CD4-positive, alpha-beta T cell treated with Interleukin-21 for 1 hour (primary cell): ENCODE data around the gene CCNY.

Experiments
- DNase-seq: peaks from one replicate; pipeline ENCODE4 v3.0.0-alpha.2; 2020

CCNY gene

DNA sequence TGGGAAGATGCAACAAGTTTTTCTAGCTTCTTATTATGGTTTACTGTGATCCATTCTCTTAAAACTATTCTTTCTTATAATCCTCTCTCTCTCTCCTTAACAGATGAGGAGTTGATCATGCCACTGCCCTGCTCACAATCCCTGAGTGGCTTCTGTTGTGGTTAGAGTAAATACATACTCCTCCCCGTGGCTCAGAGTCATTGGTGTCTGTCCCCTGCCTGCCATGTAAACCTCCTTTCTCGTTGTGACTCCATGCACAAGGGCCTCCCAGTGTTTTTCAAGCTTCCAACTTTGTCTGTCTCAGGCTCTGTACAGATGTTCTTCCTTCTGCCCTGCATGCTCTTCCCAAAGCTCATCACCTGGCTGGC is 20.4 kb downstream of the CCNY start:
- DNase-seq, result no peak

DNA sequence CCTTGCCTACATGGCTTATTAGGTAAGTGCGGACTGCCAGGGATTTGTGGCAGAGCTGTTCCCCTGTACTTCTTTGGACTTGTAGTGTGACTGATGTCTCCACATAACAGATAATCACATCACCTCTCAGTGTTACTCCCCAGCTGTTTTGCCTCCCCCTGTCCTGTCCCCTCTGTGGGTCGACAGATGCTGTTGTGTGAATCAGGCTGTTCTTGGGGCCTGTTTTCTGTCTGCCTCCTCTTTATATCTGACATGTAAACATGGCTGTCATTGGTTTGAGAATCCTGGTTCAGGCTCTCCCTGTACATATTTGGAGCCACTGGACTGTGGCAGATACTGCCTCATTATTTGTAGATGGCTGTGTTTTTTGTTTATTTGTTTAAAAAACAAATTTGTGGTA is 22.7 kb downstream of the CCNY start:
- no peak for DNase-seq

DNA sequence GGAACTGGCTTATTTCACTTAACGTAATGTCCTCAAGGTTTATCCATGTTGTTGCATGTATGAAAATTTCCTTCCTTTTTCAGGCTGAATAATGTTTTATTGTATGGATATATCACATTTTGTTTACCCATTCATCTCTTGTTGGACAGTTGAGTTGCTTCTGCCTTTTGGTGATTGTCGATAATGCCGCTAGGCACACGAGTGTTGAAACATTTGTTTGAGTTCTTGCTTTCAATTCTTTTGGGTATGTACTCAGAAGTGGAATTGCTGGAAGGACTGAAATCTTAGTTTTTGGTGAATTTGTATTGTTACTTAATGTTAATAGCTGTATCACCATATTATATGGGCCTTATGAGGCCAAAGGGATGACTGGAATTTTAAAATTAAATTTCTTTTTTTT is 23.6 kb downstream of the CCNY start:
- no peak for DNase-seq

DNA sequence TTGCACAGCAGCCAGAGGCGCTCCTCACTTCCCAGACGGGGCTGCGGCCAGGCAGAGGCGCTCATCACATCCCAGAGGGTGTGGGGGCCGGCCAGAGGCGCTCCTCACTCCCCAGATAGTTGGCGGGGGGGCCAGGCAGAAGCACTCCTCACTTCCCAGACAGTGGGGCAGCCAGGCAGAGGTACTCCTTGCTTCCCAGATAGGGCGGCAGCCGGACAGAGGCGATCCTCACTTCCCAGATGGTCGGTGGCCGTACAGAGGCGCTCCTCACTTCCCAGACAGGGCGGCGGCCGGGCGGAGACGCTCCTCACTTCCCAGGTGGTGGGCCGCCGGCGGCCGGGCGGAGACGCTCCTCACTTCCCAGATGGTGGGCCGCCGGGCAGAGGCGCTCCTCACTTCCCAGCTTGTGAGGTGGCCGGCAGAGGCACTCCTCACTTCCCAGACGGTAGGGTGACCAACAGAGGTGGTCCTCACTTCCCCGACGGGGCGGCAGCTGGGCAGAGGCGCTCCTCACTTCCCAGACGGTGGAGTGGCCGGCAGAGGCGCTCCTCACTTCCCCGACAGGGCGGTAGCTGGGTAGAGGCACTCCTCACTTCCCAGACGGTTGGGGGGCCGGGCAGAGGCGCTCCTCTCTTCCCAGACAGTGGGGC is 26.5 kb downstream of the CCNY start:
- no peak for DNase-seq

DNA sequence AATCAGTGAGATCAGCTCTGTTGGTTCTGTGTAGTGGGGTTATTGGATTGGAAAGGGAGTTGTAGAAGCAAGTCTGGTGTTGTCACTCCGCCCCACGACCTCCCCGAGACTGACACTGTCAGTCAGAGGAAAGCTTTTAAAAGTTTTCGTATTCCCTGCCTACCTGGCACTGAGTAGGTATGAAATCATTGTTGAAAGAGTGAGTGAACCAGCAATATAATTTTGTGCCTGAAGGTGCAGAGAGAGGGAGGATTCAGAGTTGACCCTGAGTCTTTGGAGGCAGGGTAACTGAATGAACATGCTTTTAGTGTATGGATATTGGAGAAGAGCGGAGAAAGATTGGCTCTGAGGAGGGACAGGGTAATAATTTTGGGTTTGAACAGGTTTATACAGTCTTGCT is 27.3 kb downstream of the CCNY start:
- DNase-seq, result no peak

DNA sequence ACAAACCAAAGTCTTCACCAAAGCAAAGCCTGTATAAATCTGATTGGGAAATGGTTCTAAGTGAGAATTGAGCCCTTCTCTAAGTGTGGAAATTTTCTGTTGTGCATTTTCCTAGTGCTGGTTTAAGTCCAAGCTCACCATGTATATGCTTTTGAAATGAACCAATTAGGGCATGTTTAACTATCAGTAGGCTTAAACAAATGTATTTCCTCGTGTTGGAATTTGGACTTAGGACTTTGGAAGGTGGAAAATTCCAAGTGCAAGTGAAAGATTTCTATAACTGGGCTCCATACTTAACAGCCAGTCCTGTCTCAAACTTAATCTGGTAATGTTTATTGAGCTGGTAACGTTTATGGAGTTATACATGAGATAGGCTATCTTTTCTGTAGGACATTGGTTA is 28.5 kb downstream of the CCNY start:
- no peak for DNase-seq

DNA sequence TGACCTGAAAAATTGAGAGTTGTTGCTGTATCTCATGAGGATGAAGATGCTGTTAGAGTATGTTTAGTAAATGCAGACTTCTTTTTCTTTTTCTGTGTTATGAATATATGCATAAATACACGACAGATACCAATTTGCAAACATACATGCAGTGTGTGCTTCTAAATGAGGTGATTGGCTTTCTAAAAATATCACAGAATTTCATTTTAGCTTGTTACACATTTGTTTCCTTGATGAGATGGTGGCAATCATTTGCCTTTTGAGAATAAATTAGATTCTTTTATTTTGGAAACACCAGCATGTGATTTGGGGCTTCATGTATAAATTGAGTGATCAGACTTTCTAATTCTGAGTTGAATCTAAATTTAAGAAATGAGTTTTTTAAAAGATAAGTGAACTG is 29.7 kb downstream of the CCNY start:
- DNase-seq, result no peak

DNA sequence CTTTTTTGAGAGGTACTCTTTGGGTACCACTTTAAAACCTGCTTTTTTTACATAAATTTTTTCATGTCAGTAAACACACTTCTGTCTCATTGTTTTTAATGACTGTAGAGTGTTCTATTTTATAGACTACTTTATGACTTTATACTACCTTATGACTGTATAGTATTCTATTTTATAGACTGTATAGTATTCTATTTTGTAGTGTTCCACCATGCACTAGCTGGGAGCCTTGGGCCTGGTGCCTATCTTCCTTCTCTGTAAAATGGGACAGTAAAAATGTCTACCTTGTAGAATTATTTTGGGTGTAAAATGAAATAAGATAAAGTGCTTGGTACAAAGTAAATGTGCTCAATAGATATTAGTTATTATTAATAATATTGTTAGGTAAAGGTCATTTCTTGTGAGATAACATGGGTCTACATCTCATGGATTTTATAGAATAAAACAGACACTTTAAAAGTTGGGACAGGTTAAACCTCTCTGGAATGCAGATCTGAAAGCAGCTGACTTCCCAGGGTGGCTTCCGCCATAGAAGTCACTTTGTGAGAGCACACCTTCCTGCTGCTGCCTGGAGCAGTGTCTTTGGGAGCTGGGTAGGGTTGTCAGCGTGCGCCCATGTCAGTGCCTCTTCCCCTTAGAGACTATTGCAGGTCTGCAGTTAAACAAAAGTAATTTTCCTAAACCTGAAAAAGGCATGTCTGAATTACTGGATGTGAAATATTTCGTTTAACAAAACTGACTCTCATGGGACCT is 31.0 kb downstream of the CCNY start:
- DNase-seq, result no peak

DNA sequence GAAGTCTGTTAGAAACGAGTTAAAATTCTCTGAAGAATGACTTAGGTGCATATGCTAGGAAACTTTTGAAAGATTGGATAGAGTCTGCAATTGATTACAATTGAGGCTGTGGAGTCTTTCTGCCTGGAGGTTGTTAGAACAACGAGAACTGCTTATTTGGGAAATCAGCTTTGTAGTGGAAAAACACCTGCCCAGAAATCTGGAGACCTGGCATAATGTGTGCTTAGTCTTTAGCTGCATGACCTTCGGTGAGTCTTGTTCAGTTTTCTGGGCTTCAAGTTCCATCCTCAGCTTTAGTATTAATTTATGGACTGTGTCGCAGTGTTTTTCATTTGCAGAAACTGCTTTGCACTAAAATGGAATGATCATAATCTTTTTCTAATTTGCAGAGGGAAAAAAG is 31.7 kb downstream of the CCNY start:
- no peak for DNase-seq

DNA sequence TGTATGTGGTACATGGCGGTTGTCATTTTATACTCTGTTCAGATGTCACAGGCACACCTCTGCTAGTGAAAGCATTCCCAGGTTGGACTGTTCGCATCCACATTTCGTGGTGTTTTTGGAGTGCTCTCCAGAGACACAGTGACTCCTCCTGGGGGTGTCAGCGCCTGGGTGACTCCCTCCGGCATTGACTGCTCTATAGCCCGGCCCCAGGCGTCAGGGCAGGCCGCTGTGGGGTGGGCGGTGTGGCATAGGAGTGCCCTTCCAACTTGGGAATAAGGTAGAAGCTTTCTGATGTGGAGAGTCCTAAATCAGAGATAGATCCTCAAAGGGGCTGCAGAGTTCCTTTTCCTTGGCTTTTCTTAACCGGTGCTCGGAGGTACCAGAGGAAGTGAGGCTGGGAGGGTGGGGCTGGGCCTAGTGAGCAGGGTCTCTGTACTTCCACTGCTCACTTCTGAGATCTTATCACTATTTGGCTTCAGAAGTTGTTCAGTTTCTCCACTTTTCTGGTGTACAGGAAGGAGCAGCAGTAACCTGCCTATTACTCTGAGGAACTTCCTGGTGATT is 32.3 kb downstream of the CCNY start:
- DNase-seq, result no peak

DNA sequence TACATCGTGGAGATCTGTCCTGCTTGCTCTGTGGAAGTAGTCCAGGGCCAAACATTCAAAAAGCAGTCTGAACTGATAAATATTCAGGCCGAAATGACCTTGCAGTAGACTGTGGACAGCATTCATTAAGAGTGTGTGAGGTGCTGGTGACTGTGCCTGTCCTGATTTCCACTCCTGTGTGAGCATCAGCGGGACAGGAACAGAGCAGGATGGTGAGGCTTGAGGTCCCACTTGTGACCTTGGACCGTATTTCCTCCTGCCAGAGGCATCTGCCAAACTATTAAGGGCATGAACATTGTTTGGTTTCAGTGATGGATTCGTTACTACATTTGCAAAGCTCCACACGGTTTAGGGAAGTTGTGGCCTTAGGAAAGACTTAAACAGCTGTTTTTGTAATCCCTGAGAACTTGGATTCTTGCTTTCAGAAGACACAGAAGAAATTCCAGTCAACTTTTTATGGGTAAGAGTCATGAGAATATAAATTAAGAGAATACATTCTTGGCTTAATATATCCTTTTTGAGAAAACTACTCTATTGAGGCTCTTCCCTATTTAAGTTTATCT is 32.8 kb downstream of the CCNY start:
- no peak for DNase-seq

DNA sequence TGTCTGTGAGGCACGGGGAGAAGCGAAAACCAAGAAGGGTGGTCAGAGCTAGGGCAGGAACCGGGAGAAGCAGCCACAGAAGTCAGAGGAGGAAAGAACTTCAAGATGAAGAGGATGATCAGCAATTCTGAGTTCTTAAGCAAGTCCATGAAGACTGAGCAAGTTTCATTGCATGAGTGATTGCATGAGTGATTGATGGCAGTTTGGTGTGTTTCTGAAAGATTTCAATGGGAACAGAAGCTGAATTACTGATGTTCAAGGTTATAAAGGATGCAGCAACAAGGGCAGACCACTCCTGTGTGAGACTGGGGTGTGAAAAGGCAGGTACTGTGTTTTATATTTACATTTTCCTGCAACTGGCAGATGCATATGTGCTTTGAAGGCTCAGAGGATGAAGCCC is 35.4 kb downstream of the CCNY start:
- no peak for DNase-seq

DNA sequence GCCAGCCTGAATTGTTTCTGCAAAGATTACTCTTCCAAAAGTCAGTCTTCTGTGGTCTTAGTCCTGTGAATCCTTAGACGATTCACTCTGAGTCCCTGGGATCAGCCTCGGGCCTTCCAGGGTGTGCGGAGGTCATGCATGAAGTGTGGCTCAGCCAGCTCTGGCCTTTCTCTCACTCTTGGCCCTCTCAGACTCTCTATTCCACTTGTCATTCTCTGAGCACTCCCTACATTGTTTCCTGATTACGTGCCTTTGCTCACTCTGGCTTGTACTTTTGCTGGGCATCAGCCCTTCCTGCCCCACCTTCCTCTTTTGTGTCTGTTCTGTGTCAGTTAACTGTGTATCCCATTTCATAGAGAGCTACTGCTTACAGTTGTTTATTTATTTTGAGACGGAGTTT is 36.0 kb downstream of the CCNY start:
- DNase-seq, result no peak

DNA sequence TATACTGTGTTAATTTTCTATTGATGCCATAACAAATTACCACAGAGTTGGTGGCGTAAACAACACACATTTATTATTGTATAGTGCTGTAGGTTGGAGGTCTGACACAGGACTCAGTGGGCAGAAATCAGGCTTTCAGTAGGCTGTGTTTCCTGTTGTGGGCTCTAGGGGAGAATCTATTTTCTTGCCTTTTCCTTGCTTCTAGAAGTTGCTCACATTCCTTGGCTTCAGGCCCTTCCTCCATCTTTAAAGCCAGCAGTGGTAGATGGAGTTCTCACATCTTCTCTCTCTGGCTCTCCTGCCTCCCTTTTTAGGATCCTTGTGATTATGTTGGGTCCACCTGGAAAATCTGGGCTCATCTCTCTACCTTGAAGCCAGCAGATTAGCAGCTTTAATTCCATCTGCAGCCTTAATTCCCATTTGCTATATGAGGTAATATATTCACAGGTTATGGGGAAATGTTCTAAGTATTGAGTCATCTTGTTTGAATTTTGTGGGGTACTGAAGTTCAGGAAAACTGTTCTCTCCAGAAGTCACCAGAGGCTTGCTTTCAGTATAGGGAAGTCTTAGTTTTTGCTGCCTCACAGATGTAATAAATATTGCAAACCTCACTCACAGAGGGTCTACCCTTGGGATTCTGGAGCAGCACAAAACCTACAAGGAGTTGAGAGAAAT is 38.9 kb downstream of the CCNY start:
- DNase-seq, result no peak

DNA sequence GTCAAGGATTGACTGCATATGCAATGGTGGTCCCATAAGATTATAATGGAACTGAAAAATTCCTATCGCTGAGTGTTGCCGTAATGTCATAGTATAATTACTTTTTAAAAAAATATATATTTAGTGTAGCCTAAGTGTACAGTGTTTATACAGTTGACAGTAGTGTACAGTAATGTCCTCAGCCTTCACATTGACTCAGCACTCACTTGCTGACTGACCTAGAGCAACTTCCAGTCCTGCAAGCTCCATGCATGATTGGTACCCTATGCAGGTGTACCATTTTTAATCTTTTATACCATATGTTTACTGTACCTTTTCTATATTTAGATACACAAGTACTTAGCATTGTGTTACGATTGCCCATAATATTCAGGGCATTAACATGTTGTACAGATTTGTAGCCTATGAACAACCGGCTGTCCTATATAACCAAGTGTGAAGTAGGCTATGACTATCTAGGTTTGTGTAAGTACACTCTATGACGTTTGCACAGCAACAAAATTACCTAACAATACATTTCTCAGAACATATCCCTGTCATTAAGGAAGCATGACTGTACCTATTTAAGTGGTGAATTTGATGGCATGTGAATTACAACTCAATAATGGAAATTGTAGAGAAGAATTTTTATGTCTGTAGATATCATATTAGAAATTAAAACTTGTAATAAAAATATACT is 40.9 kb downstream of the CCNY start:
- DNase-seq, result no peak

DNA sequence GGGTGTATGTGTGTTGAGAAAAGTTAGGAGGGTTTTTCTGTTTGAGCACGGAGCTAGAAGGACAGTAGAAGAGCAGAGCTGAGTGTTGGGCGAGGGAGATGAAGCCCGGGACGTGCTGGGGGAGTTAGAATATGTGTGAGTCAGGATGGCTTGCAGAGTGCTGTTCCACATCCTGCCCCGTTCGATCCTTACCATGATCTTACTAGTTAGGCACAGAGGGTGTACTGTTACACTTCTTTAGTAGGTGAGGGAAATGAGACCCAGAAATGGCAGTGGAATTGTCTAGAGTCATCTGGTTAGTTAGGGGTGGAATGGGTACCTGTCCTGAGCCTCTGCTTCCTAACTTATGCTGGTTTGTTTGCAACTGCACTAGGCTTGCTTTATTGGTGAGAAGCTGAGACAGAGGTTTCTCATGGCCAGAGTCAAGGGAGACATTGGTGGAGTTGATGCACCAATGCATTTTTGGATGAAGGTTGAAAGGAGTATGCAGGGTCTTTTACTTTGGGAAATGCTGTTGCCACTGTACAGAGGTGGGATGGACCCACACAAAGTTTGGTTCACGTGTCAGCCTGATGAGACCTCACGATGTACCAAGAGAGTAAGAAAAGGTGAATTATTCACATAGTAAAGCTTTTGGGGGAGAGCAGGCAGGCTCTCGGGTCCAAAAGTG is 42.4 kb downstream of the CCNY start:
- no peak for DNase-seq

DNA sequence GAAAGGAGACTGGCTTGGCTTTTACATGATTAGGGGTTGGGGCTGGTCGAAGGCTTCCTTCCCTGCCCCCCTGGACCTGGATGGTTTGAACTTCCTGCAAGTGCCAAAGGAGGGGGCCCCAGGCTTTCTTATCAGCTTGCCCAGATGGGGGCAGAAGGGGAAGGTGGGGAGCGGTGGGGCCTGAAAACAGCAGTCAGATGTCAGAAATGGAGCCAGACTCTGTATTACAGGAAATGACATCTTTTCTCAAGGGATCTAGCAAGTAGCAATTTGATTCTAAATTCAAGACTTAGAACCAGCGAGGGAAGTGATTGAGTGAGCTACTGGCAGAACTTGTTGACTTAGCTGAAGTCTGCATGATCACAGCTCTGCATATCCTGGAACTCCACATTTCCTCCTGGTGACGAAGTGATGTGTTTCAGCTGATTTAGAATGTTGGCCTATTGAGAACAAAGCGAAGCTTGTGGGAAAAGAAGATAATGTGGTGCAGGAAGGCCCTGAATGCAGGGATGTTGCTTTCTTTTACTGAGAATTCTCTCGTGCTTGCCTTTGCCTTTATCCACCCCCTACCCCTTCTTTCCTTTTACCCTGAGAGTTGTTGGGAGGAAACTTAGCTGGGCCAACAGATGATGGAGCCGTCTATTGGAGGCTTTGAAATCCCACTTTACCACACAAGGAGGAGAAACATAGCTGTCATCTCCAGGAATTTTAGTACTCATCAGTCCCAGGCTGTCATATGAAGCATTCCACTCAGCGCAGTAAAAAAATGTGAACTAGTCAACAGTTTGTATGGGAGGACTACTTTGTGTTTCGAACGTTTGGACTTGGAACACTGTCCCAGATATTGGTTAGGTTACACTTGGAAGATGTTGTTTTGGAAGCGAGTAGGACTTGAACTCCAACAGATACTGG is 43.2 kb downstream of the CCNY start:
- peak; percentile 13 for DNase-seq

DNA sequence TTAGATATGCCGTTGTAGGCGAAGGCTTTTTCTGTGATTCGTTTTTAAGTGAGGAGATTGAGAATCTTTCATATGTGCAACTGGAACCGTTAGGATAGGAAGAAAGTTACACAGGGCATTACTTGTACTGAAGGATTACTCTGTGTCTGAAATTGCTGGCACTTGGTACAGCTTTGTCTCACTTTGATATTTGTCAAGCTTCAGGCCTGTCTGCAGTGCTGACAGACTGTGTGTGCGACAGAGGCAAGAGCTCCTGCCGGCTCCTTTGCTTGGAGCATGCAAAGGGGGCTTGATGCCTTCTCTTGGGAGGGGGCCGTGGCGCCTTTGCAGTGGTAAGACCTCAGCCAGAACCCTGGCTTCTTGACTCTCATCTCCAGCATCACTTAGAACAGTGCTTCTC is 45.8 kb downstream of the CCNY start:
- DNase-seq, result no peak

DNA sequence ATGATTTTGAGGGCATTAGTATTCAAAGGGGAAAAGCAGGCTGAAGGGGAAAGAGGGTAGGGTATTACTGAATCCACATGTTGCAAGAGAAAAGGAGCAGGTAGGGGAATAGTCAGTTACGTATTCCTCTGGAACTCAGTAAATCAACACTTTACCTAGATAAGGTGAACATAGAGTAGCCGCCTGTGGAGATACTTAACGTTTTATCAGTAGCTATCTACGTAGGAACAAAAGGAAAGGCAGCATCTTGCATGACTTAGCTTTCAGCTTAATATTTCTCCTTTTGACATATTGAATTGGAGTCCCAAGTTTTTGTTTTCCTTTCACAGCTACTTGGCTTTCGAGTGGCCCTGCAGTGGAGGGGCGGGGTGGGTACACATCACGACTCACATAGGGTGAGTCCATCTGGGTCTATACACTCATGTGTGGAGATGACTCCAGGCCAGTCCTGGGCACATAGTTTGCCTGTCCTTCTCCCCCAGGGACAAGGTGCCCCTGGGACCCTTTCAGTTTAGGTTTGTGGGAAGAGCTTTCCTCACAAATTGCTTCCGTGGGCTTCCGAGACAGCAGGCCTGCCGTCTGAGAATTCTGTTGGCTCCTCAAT is 48.1 kb downstream of the CCNY start:
- no peak for DNase-seq

DNA sequence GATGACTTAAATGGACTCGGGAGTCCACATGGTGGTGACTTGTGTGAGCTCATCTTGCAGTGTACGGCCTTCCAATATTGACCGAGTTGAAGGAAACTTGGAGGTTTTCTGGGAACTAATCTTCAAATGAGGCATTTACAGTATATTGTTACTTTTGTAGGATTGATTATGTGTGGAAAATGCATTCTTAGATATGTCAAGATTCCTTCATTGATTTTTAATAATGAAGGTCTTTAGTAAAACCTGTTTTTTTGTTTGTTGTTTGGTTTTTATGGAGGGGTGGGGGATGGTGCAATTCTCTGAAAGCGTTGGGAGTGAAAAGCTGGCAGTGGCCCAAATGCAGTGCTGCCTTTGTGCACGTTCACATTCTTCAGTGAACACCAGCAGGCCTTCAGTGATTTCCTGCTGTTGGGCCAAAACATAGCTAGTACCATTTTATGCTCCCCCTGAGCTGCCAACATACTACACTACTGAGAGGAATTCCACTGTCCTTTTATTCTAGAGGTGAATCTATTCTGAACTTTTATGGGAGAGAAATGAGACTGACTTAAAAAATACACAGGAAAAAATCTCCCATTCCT is 50.4 kb downstream of the CCNY start:
- DNase-seq, result no peak

DNA sequence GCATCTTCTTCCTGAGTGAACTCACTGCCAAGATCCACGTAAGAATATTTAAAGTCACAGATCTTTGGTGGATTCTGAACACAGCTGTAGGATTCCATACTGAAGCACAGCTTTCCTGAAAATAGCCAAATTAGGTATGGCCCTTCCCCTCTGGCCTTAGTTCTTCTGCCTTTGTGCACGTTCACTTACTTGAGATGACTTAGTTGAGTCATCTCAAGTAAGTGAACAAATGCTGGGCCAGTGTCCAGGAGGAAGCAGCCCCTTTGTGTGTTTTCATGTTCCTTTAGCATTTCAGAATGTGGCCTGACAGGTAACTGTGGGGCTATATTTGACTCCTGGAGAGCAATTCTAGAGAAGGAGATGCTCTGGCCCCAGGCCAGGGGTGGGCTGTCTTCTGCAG is 51.5 kb downstream of the CCNY start:
- no peak for DNase-seq
